ENCODE data around the gene ARF5. TPM values are rescaled to one million over a fixed set of nuclear protein-coding genes. Genes with fewer than 3 reads are reported as not detected.
A peak's percentile ranks its signal among the peaks of the same experiment; 100 is the strongest.

The ARF5 gene
- total and polyA plus RNA-seq, 12 donors: 84.8 to 185 (median 91.1) TPM

DNA sequence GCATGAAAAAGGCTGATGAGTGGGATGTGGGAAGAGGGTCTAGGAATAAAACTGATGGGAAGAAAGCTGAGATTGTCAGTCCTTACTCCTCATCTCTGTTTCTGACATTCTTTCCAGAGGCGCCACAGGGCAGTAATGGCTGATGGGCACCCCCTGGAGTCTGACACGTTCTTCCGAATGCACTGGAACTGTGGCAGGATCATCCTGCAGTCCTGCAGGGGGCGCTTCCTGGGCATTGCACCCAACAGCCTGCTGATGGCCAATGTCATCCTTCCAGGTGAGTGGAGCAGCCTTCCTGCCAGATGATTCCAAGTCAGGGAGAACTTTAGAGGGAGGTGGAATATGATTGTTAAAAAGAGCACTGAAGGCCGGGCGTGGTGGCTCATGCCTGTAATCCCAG lies 10.1 kb downstream of the ARF5 start:
- WGBS, 2 donors: 51 to 60% methylated on average over 6 of the region's 6 CpGs
- no peak for ATAC-seq
- TF ChIP-seq, protein P1, sequence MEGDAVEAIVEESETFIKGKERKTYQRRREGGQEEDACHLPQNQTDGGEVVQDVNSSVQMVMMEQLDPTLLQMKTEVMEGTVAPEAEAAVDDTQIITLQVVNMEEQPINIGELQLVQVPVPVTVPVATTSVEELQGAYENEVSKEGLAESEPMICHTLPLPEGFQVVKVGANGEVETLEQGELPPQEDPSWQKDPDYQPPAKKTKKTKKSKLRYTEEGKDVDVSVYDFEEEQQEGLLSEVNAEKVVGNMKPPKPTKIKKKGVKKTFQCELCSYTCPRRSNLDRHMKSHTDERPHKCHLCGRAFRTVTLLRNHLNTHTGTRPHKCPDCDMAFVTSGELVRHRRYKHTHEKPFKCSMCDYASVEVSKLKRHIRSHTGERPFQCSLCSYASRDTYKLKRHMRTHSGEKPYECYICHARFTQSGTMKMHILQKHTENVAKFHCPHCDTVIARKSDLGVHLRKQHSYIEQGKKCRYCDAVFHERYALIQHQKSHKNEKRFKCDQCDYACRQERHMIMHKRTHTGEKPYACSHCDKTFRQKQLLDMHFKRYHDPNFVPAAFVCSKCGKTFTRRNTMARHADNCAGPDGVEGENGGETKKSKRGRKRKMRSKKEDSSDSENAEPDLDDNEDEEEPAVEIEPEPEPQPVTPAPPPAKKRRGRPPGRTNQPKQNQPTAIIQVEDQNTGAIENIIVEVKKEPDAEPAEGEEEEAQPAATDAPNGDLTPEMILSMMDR (IDR thresholded peaks at IDR 0.05): peak in 2 of 9 donors; percentile 18 to 24

DNA sequence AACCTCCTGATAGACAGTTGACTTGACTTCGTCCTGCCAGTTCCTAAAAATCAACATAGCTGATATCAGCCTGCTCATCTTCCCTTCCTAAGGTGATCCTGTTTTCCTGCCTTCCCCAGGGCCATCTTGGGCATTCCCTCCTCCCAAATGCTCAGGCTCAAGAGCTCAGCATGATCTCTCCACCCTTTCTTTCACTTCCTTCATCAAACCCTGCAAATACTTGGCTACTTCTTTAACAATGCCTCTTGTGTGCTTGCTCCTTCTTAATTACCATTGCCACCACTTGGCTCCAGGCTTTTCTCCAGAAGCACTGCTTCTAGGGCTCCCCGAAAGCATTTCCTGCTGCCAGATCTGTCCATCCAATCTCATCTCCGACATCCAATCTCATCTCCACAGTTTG lies 12.7 kb downstream of the ARF5 start:
- WGBS, 2 donors: 79 to 86% methylated on average over 3 of the region's 3 CpGs
- DNase-seq: no peak
- no peaks in the 10 kb centered on the region for H3K27me3 ChIP-seq
- no peak overlapping the region for H3K27ac ChIP-seq
- TF ChIP-seq, protein P1 (IDR thresholded peaks at IDR 0.05): no peak
- H3K9me3 ChIP-seq: peaks cover 0 to 7% (median 0%) of the 10 kb centered on the region in 11 donors
- H3K4me3 ChIP-seq: no peak overlapping the region
- no peaks in the 10 kb centered on the region for H3K36me3 ChIP-seq
- intact Hi-C loops (cut with DNase I): no loop called here
- no peak for ATAC-seq
- H3K4me1 ChIP-seq: no peaks in the 10 kb centered on the region

More for the DNA sequence above, 10.1 kb downstream of the ARF5 start:
- no peak for DNase-seq
- Histone ChIP-seq H3K4me3 (no peak overlapping the region), H3K36me3 (no peaks in the 10 kb centered on the region), H3K9me3 (no peaks in the 10 kb centered on the region), H3K4me1 (peaks cover 0 to 10% (median 0%) of the 10 kb centered on the region in 9 donors), H3K27ac (no peak overlapping the region), H3K27me3 (no peaks in the 10 kb centered on the region)
- intact Hi-C loops (cut with DNase I): loop anchor here in 1 of 10 donors (10.0 kb wide), 1 partner anchor 46 kb away; no protein-coding TSS in a partner anchor

DNA sequence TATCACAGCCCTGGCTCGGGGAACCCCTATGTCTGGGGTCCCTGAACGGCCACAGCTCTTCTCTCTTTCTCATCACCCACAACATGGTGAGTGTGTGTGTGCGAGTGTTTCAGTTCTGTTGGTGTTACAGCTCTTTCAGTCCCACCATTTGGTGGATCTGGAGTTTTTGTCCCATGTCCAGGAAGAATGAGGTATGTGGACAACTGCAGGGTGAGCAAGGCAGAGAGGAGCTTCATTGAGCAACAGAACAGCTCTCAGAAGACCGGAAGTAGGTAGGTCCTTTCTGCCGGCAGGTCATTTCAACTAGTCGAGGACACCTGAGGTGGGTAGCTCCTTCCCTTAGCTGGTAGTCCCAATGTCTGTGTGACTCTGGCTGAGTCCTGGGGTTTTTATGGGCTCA lies 20.2 kb downstream of the ARF5 start:
- intact Hi-C loops (cut with DNase I): no loop called here
- Histone ChIP-seq H3K9me3 (peaks cover 0 to 27% (median 4%) of the 10 kb centered on the region in 11 donors), H3K4me3 (no peak overlapping the region), H3K27ac (no peak overlapping the region), H3K4me1 (no peaks in the 10 kb centered on the region), H3K36me3 (no peaks in the 10 kb centered on the region), H3K27me3 (peaks cover 0 to 4% (median 0%) of the 10 kb centered on the region in 7 donors)
- no peak for ATAC-seq
- WGBS, 2 donors: 85 to 87% methylated on average over 6 of the region's 6 CpGs
- no peak for DNase-seq
- TF ChIP-seq, protein P1 (IDR thresholded peaks at IDR 0.05): no peak

DNA sequence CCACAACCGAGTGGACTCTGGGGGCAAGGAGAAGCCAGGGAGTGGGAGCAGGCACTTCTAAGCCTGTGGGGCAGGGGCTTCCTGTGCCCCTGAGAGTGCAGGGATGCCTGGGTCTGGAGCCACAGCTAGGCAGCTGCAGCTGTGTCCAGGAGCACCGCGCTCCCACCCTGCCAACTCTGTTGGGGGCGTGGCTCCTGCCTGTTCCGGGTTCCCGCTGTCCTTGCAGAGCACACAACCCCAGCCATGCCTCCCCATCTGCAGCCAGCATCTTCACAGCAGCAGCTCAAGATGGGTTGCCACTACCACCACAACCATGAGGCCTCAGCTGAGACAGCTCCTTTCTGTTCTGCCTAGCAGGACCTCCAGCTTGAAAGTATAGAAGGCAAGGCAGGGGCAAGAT lies 21.1 kb downstream of the ARF5 start:
- ATAC-seq: no peak
- intact Hi-C loops (cut with DNase I): no loop called here
- H3K4me1 ChIP-seq: no peaks in the 10 kb centered on the region
- H3K27ac ChIP-seq: no peak overlapping the region
- peaks cover 0 to 27% (median 4%) of the 10 kb centered on the region in 11 donors for H3K9me3 ChIP-seq
- H3K27me3 ChIP-seq: peaks cover 0 to 12% (median 3%) of the 10 kb centered on the region in 7 donors
- WGBS, 2 donors: 85 to 87% methylated on average over 6 of the region's 6 CpGs
- TF ChIP-seq, protein P1 (IDR thresholded peaks at IDR 0.05): no peak
- no peak overlapping the region for H3K4me3 ChIP-seq
- H3K36me3 ChIP-seq: no peaks in the 10 kb centered on the region
- DNase-seq: no peak

Measured in heart right ventricle (tissue), 16 donors.